Measurements from ENCODE around the gene ADRA2A.

The ADRA2A gene

GRCh38 chr10:111117528-111118277 lies 40.9 kb downstream of the ADRA2A start:
- no peaks in the 10 kb centered on the region for H3K9me3 ChIP-seq (ENCODE audit: control insufficient read depth in 2 of 2, low read length in 2 of 2)
- peaks cover 0 to 2% of the 10 kb centered on the region in 2 donors for H3K27me3 ChIP-seq (ENCODE audit: control insufficient read depth in 2 of 2, insufficient read depth in 2 of 2, low read length in 2 of 2)
- H3K36me3 ChIP-seq (ENCODE audit: control insufficient read depth in 2 of 2, insufficient read depth in 2 of 2, low read length in 2 of 2): no peaks in the 10 kb centered on the region
- no peak overlapping the region for H3K4me3 ChIP-seq (ENCODE audit: low read length in 2 of 2)
- H3K27ac ChIP-seq (ENCODE audit: low read depth in 2 of 2, low read length in 2 of 2): no peak overlapping the region
- no peaks in the 10 kb centered on the region for H3K4me1 ChIP-seq (ENCODE audit: control insufficient read depth in 2 of 2, insufficient read depth in 2 of 2, low read length in 2 of 2)
- H3K9ac ChIP-seq (ENCODE audit: low read depth in 1 of 2, low read length in 2 of 2): no peak overlapping the region

- H3K4me1 ChIP-seq (ENCODE audit: control insufficient read depth in 2 of 2, insufficient read depth in 2 of 2, low read length in 2 of 2): no peaks in the 10 kb centered on the region
- no peak overlapping the region for H3K4me3 ChIP-seq (ENCODE audit: low read length in 2 of 2)
- no peak overlapping the region for H3K9ac ChIP-seq (ENCODE audit: low read depth in 1 of 2, low read length in 2 of 2)
- no peaks in the 10 kb centered on the region for H3K36me3 ChIP-seq (ENCODE audit: control insufficient read depth in 2 of 2, insufficient read depth in 2 of 2, low read length in 2 of 2)
- H3K27me3 ChIP-seq (ENCODE audit: control insufficient read depth in 2 of 2, insufficient read depth in 2 of 2, low read length in 2 of 2): peaks cover 0 to 2% of the 10 kb centered on the region in 2 donors
- H3K27ac ChIP-seq (ENCODE audit: low read depth in 2 of 2, low read length in 2 of 2): no peak overlapping the region
- H3K9me3 ChIP-seq (ENCODE audit: control insufficient read depth in 2 of 2, low read length in 2 of 2): no peaks in the 10 kb centered on the region
Observed at GRCh38 chr10:111118758-111119157, 41.9 kb downstream of the ADRA2A start.

GRCh38 chr10:111119637-111120036 lies 42.8 kb downstream of the ADRA2A start:
- Histone ChIP-seq H3K4me1 (ENCODE audit: control insufficient read depth in 2 of 2, insufficient read depth in 2 of 2, low read length in 2 of 2) (no peaks in the 10 kb centered on the region), H3K36me3 (ENCODE audit: control insufficient read depth in 2 of 2, insufficient read depth in 2 of 2, low read length in 2 of 2) (no peaks in the 10 kb centered on the region), H3K9ac (ENCODE audit: low read depth in 1 of 2, low read length in 2 of 2) (no peak overlapping the region), H3K9me3 (ENCODE audit: control insufficient read depth in 2 of 2, low read length in 2 of 2) (no peaks in the 10 kb centered on the region), H3K27me3 (ENCODE audit: control insufficient read depth in 2 of 2, insufficient read depth in 2 of 2, low read length in 2 of 2) (peaks cover 0 to 2% of the 10 kb centered on the region in 2 donors), H3K4me3 (ENCODE audit: low read length in 2 of 2) (no peak overlapping the region), H3K27ac (ENCODE audit: low read depth in 2 of 2, low read length in 2 of 2) (no peak overlapping the region)

- H3K27me3 ChIP-seq (ENCODE audit: control insufficient read depth in 2 of 2, insufficient read depth in 2 of 2, low read length in 2 of 2): peaks cover 0 to 2% of the 10 kb centered on the region in 2 donors
- no peak overlapping the region for H3K27ac ChIP-seq (ENCODE audit: low read depth in 2 of 2, low read length in 2 of 2)
- no peak overlapping the region for H3K4me3 ChIP-seq (ENCODE audit: low read length in 2 of 2)
- no peaks in the 10 kb centered on the region for H3K4me1 ChIP-seq (ENCODE audit: control insufficient read depth in 2 of 2, insufficient read depth in 2 of 2, low read length in 2 of 2)
- H3K36me3 ChIP-seq (ENCODE audit: control insufficient read depth in 2 of 2, insufficient read depth in 2 of 2, low read length in 2 of 2): no peaks in the 10 kb centered on the region
- no peak overlapping the region for H3K9ac ChIP-seq (ENCODE audit: low read depth in 1 of 2, low read length in 2 of 2)
- H3K9me3 ChIP-seq (ENCODE audit: control insufficient read depth in 2 of 2, low read length in 2 of 2): no peaks in the 10 kb centered on the region
Observed at GRCh38 chr10:111122127-111122526, 45.3 kb downstream of the ADRA2A start.

- Histone ChIP-seq H3K4me3 (ENCODE audit: low read length in 2 of 2) (no peak overlapping the region), H3K4me1 (ENCODE audit: control insufficient read depth in 2 of 2, insufficient read depth in 2 of 2, low read length in 2 of 2) (no peaks in the 10 kb centered on the region), H3K9ac (ENCODE audit: low read depth in 1 of 2, low read length in 2 of 2) (no peak overlapping the region), H3K27me3 (ENCODE audit: control insufficient read depth in 2 of 2, insufficient read depth in 2 of 2, low read length in 2 of 2) (peaks cover 0 to 2% of the 10 kb centered on the region in 2 donors), H3K9me3 (ENCODE audit: control insufficient read depth in 2 of 2, low read length in 2 of 2) (no peaks in the 10 kb centered on the region), H3K27ac (ENCODE audit: low read depth in 2 of 2, low read length in 2 of 2) (no peak overlapping the region), H3K36me3 (ENCODE audit: control insufficient read depth in 2 of 2, insufficient read depth in 2 of 2, low read length in 2 of 2) (no peaks in the 10 kb centered on the region)
Observed at GRCh38 chr10:111123883-111124282, 47.1 kb downstream of the ADRA2A start.

- Histone ChIP-seq H3K9ac (ENCODE audit: low read depth in 1 of 2, low read length in 2 of 2) (no peak overlapping the region), H3K36me3 (ENCODE audit: control insufficient read depth in 2 of 2, insufficient read depth in 2 of 2, low read length in 2 of 2) (no peaks in the 10 kb centered on the region), H3K4me1 (ENCODE audit: control insufficient read depth in 2 of 2, insufficient read depth in 2 of 2, low read length in 2 of 2) (no peaks in the 10 kb centered on the region), H3K9me3 (ENCODE audit: control insufficient read depth in 2 of 2, low read length in 2 of 2) (no peaks in the 10 kb centered on the region), H3K4me3 (ENCODE audit: low read length in 2 of 2) (no peak overlapping the region), H3K27me3 (ENCODE audit: control insufficient read depth in 2 of 2, insufficient read depth in 2 of 2, low read length in 2 of 2) (peaks cover 0 to 2% of the 10 kb centered on the region in 2 donors), H3K27ac (ENCODE audit: low read depth in 2 of 2, low read length in 2 of 2) (no peak overlapping the region)
Observed at GRCh38 chr10:111125102-111125501, 48.3 kb downstream of the ADRA2A start.

- H3K36me3 ChIP-seq (ENCODE audit: control insufficient read depth in 2 of 2, insufficient read depth in 2 of 2, low read length in 2 of 2): no peaks in the 10 kb centered on the region
- H3K9me3 ChIP-seq (ENCODE audit: control insufficient read depth in 2 of 2, low read length in 2 of 2): no peaks in the 10 kb centered on the region
- H3K4me3 ChIP-seq (ENCODE audit: low read length in 2 of 2): no peak overlapping the region
- H3K27me3 ChIP-seq (ENCODE audit: control insufficient read depth in 2 of 2, insufficient read depth in 2 of 2, low read length in 2 of 2): peaks cover 0 to 2% of the 10 kb centered on the region in 2 donors
- no peaks in the 10 kb centered on the region for H3K4me1 ChIP-seq (ENCODE audit: control insufficient read depth in 2 of 2, insufficient read depth in 2 of 2, low read length in 2 of 2)
- H3K9ac ChIP-seq (ENCODE audit: low read depth in 1 of 2, low read length in 2 of 2): no peak overlapping the region
- no peak overlapping the region for H3K27ac ChIP-seq (ENCODE audit: low read depth in 2 of 2, low read length in 2 of 2)
Observed at GRCh38 chr10:111126077-111126476, 49.2 kb downstream of the ADRA2A start.

- Histone ChIP-seq H3K9me3 (ENCODE audit: control insufficient read depth in 2 of 2, low read length in 2 of 2) (no peaks in the 10 kb centered on the region), H3K9ac (ENCODE audit: low read depth in 1 of 2, low read length in 2 of 2) (no peak overlapping the region), H3K27ac (ENCODE audit: low read depth in 2 of 2, low read length in 2 of 2) (no peak overlapping the region), H3K27me3 (ENCODE audit: control insufficient read depth in 2 of 2, insufficient read depth in 2 of 2, low read length in 2 of 2) (peaks cover 0 to under 1% of the 10 kb centered on the region in 2 donors), H3K36me3 (ENCODE audit: control insufficient read depth in 2 of 2, insufficient read depth in 2 of 2, low read length in 2 of 2) (no peaks in the 10 kb centered on the region), H3K4me1 (ENCODE audit: control insufficient read depth in 2 of 2, insufficient read depth in 2 of 2, low read length in 2 of 2) (no peaks in the 10 kb centered on the region), H3K4me3 (ENCODE audit: low read length in 2 of 2) (no peak overlapping the region)
Observed at GRCh38 chr10:111127081-111127848, 50.4 kb downstream of the ADRA2A start.

GRCh38 chr10:111128331-111129180 lies 51.7 kb downstream of the ADRA2A start:
- Histone ChIP-seq H3K9me3 (ENCODE audit: control insufficient read depth in 2 of 2, low read length in 2 of 2) (no peaks in the 10 kb centered on the region), H3K36me3 (ENCODE audit: control insufficient read depth in 2 of 2, insufficient read depth in 2 of 2, low read length in 2 of 2) (no peaks in the 10 kb centered on the region), H3K27me3 (ENCODE audit: control insufficient read depth in 2 of 2, insufficient read depth in 2 of 2, low read length in 2 of 2) (no peaks in the 10 kb centered on the region), H3K9ac (ENCODE audit: low read depth in 1 of 2, low read length in 2 of 2) (no peak overlapping the region), H3K27ac (ENCODE audit: low read depth in 2 of 2, low read length in 2 of 2) (no peak overlapping the region), H3K4me3 (ENCODE audit: low read length in 2 of 2) (no peak overlapping the region), H3K4me1 (ENCODE audit: control insufficient read depth in 2 of 2, insufficient read depth in 2 of 2, low read length in 2 of 2) (no peaks in the 10 kb centered on the region)

- Histone ChIP-seq H3K4me3 (ENCODE audit: low read length in 2 of 2) (no peak overlapping the region), H3K4me1 (ENCODE audit: control insufficient read depth in 2 of 2, insufficient read depth in 2 of 2, low read length in 2 of 2) (no peaks in the 10 kb centered on the region), H3K27ac (ENCODE audit: low read depth in 2 of 2, low read length in 2 of 2) (no peak overlapping the region), H3K9me3 (ENCODE audit: control insufficient read depth in 2 of 2, low read length in 2 of 2) (no peaks in the 10 kb centered on the region), H3K36me3 (ENCODE audit: control insufficient read depth in 2 of 2, insufficient read depth in 2 of 2, low read length in 2 of 2) (no peaks in the 10 kb centered on the region), H3K9ac (ENCODE audit: low read depth in 1 of 2, low read length in 2 of 2) (no peak overlapping the region), H3K27me3 (ENCODE audit: control insufficient read depth in 2 of 2, insufficient read depth in 2 of 2, low read length in 2 of 2) (no peaks in the 10 kb centered on the region)
Observed at GRCh38 chr10:111129363-111129762, 52.5 kb downstream of the ADRA2A start.

Measured in mucosa of rectum (tissue), 2 donors.